ENCODE results near the gene ZNF775.

The ZNF775 gene

DNA sequence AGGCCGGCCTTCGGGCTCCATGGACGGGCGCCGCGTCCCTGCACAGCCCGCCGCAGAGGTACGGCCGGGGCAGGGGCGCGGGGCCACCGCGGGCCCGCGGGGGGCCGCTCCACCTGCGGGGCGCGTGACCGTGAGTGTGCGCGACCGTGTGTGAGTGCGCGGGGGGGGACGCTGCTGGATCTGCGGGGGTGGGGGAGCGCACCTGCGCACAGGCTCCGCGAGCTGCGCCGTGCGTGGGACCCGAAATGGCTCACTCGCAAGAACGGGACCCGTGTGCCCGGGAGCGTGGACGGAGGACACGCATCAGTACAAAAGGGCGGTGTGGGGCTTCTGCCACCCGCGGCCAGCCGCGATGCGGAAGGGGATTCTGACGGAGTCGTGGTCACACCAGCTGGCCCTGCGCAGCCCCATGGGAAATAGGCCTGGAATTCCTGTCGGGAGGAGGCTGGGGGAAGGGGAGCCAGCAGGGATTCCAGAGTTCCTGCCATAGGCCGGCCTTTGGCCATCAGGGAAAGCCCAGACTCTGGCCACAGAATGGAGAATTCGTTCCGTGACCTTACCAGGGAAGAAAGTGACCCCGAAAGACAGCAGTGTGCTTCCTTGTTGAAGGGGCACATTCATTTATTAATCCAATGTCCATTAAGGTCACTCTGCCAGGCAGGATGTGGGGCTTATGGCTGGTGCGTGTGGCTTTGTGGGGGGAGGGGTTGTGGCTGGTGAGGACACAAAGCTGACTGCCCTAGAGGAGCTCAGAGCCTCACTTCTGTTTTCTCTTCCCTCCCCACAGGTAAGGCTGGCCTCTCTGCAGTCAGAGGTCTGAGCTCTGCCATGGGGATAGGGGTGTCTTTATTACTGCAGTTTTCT, 10.0 kb upstream of the ZNF775 start:
- Mint-ChIP-seq H3K9me3 (no peaks in the 10 kb centered on the region), H3K4me1 (ENCODE audit: low read depth) (peaks cover 57% of the 10 kb centered on the region), H3K36me3 (ENCODE audit: low read depth) (peaks cover 55% of the 10 kb centered on the region), H3K4me3 (peak overlapping the region; percentile 93), H3K27ac (peak overlapping the region; percentile 94), H3K27me3 (no peaks in the 10 kb centered on the region)
- intact Hi-C loops (cut with micrococcal nuclease): loop anchor here (1.0 kb wide), 1 partner anchor 9 kb away; no protein-coding TSS in a partner anchor

GRCh38 chr7:150369748-150370501, 9.2 kb upstream of the ZNF775 start:
- Mint-ChIP-seq H3K36me3 (ENCODE audit: low read depth) (peaks cover 63% of the 10 kb centered on the region), H3K27ac (peak overlapping the region; percentile 94), H3K9me3 (no peaks in the 10 kb centered on the region), H3K4me3 (peak overlapping the region; percentile 93), H3K4me1 (ENCODE audit: low read depth) (peaks cover 62% of the 10 kb centered on the region), H3K27me3 (no peaks in the 10 kb centered on the region)
- intact Hi-C loops (cut with micrococcal nuclease): loop anchor here (1.0 kb wide), 1 partner anchor 8 kb away; no protein-coding TSS in a partner anchor

DNA sequence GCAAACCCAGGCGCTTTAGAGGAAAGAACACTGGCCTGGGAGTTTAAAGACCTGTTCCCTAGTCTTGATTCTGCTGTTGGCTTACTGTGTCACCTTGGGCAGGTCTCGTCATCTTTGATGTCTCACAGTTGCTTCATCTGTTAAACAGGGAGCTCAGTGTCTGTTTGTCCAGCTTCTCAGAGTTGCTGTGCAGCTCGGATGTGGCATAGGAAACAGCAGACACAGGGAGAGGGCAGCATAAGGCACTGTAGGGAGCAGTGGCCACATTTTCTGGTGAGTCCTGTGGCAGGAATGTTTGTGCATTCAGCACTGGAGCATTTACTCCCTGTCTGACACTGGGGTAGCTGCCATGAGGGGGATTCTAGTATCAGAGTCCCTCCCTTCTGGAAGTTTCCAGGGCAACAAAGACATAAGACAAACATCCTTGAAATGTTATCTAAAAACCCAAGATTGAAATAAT, 8.5 kb upstream of the ZNF775 start:
- Mint-ChIP-seq H3K27ac (no peak overlapping the region), H3K4me3 (no peak overlapping the region), H3K27me3 (no peaks in the 10 kb centered on the region), H3K9me3 (no peaks in the 10 kb centered on the region), H3K4me1 (ENCODE audit: low read depth) (peaks cover 55% of the 10 kb centered on the region), H3K36me3 (ENCODE audit: low read depth) (peaks cover 63% of the 10 kb centered on the region)
- intact Hi-C loops (cut with micrococcal nuclease): no loop called here

DNA sequence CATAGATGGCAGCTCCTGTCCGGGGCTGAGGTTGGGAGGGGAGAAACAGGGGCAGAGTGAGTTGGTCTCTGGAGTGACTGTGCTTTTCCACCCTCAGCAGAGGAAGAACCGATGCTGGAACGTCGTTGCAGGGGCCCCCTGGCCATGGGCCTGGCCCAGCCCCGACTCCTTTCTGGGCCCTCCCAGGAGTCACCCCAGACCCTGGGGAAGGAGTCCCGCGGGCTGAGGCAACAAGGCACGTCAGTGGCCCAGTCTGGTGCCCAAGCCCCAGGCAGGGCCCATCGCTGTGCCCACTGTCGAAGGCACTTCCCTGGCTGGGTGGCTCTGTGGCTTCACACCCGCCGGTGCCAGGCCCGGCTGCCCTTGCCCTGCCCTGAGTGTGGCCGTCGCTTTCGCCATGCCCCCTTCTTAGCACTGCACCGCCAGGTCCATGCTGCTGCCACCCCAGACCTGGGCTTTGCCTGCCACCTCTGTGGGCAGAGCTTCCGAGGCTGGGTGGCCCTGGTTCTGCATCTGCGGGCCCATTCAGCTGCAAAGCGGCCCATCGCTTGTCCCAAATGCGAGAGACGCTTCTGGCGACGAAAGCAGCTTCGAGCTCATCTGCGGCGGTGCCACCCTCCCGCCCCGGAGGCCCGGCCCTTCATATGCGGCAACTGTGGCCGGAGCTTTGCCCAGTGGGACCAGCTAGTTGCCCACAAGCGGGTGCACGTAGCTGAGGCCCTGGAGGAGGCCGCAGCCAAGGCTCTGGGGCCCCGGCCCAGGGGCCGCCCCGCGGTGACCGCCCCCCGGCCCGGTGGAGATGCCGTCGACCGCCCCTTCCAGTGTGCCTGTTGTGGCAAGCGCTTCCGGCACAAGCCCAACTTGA, 7.8 kb upstream of the ZNF775 start:
- Mint-ChIP-seq H3K4me1 (ENCODE audit: low read depth) (peaks cover 55% of the 10 kb centered on the region), H3K27ac (no peak overlapping the region), H3K27me3 (no peaks in the 10 kb centered on the region), H3K36me3 (ENCODE audit: low read depth) (peaks cover 63% of the 10 kb centered on the region), H3K9me3 (no peaks in the 10 kb centered on the region), H3K4me3 (no peak overlapping the region)
- intact Hi-C loops (cut with micrococcal nuclease): no loop called here

- Mint-ChIP-seq H3K36me3 (ENCODE audit: low read depth) (peaks cover 63% of the 10 kb centered on the region), H3K4me3 (no peak overlapping the region), H3K4me1 (ENCODE audit: low read depth) (peaks cover 60% of the 10 kb centered on the region), H3K9me3 (no peaks in the 10 kb centered on the region), H3K27me3 (no peaks in the 10 kb centered on the region), H3K27ac (no peak overlapping the region)
- intact Hi-C loops (cut with micrococcal nuclease): no loop called here
These were observed 7.2 kb upstream of the ZNF775 start for GRCh38 chr7:150371996-150372270.

- Mint-ChIP-seq H3K9me3 (no peaks in the 10 kb centered on the region), H3K4me3 (no peak overlapping the region), H3K36me3 (ENCODE audit: low read depth) (peaks cover 63% of the 10 kb centered on the region), H3K4me1 (ENCODE audit: low read depth) (peaks cover 65% of the 10 kb centered on the region), H3K27me3 (no peaks in the 10 kb centered on the region), H3K27ac (no peak overlapping the region)
- intact Hi-C loops (cut with micrococcal nuclease): no loop called here
These were observed 6.7 kb upstream of the ZNF775 start for GRCh38 chr7:150372271-150373048.

- Mint-ChIP-seq H3K36me3 (ENCODE audit: low read depth) (peaks cover 63% of the 10 kb centered on the region), H3K9me3 (no peaks in the 10 kb centered on the region), H3K27me3 (no peaks in the 10 kb centered on the region), H3K27ac (no peak overlapping the region), H3K4me1 (ENCODE audit: low read depth) (peaks cover 73% of the 10 kb centered on the region), H3K4me3 (no peak overlapping the region)
- intact Hi-C loops (cut with micrococcal nuclease): no loop called here
These were observed 5.9 kb upstream of the ZNF775 start for GRCh38 chr7:150373049-150373801.

GRCh38 chr7:150374026-150374425, 5.1 kb upstream of the ZNF775 start:
- Mint-ChIP-seq H3K4me1 (ENCODE audit: low read depth) (peaks cover 74% of the 10 kb centered on the region), H3K36me3 (ENCODE audit: low read depth) (peaks cover 59% of the 10 kb centered on the region), H3K27ac (peak overlapping the region; percentile 66), H3K9me3 (no peaks in the 10 kb centered on the region), H3K27me3 (no peaks in the 10 kb centered on the region), H3K4me3 (no peak overlapping the region)
- intact Hi-C loops (cut with micrococcal nuclease): no loop called here

DNA sequence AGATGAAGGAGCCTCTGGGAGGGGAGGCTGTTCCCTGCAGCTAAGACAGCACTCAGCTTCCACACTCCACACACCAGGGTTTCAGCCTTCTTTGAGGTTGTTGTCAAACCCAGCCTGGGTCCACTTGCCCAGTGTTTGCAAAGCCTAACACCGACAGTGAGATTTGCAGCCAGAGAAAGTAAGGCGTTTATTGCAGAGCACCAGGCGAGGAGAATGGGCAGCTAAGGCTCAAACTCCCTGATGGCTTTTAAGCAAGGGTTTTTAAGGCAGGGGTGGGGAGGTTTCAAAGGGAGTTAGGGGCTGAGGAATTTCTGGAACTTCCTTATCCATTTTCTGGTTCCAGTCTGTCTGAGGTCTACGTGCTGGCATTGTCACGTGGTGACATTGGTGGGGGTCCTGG, 4.7 kb upstream of the ZNF775 start:
- Mint-ChIP-seq H3K4me3 (no peak overlapping the region), H3K4me1 (ENCODE audit: low read depth) (peaks cover 70% of the 10 kb centered on the region), H3K27ac (peak overlapping the region; percentile 66), H3K27me3 (no peaks in the 10 kb centered on the region), H3K36me3 (ENCODE audit: low read depth) (peaks cover 55% of the 10 kb centered on the region), H3K9me3 (no peaks in the 10 kb centered on the region)
- intact Hi-C loops (cut with micrococcal nuclease): no loop called here

DNA sequence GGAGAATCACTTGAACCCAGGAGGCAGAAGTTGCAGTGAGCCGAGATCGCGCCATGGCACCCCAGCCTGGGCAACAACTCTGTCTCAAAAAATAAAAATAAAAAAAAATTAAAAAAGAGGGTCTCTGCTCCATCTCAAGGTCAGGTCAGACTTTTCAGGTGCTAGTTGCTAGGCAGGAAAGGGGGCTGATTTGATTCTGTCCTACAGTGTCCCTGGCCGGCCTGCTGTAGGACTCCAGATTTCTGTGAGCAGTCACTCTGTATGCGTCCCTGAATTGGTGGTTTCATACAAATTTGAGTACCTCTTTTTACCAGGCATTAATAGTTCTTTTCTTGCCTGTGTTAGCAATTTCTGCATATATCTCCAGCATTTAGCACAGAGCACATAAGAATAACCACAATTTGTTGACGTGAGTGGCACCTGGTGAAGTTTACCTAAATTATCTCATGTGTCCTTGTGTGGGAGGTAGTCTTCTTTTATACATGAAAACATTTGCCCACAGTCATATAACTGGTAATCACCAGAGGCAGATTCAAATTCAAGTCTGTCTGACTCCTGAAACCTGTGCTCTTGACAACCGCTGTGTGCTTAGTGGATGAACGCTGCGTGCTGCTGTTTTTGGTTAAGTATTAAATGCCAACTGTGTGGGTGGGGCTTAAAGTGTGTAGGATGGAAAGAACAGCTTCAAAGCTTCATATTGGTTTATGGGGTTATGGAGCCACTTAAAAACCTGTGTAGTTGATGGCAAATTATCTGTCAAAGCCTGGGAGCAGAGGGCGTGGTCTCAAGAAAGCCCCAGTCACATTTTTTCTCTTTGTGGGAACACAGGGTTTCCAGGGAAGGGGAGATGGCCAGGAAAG, 3.2 kb upstream of the ZNF775 start:
- Mint-ChIP-seq H3K4me1 (ENCODE audit: low read depth) (peaks cover 70% of the 10 kb centered on the region), H3K4me3 (no peak overlapping the region)
- intact Hi-C loops (cut with micrococcal nuclease): no loop called here

DNA sequence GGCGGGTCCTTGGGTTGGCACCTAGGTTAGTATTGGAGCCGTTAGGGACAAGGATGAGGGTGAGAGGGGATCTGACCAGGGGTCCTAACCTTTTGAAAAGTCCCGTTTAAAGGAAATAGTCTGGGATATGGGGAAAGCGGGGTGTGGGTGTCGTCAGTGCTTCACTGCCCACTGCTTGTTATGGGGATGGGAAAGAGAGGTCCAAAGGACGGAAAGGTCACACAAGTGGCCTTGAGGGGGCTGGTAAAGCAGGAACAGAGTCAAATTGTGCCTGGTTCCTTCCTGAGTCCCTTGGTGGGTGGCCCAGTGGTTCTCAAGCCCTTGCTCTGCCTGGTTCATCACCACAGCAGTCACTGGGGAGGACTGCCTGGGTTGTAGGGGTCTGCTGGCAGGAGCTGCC, 2.6 kb upstream of the ZNF775 start:
- H3K4me1 Mint-ChIP-seq (ENCODE audit: low read depth): peaks cover 73% of the 10 kb centered on the region
- intact Hi-C loops (cut with micrococcal nuclease): no loop called here
- H3K9me3 Mint-ChIP-seq: no peaks in the 10 kb centered on the region
- peaks cover 42% of the 10 kb centered on the region for H3K36me3 Mint-ChIP-seq (ENCODE audit: low read depth)
- no peaks in the 10 kb centered on the region for H3K27me3 Mint-ChIP-seq
- H3K4me3 Mint-ChIP-seq: no peak overlapping the region
- peak overlapping the region; percentile 88 for H3K27ac Mint-ChIP-seq

More for the DNA sequence above, 3.2 kb upstream of the ZNF775 start:
- no peaks in the 10 kb centered on the region for H3K27me3 Mint-ChIP-seq
- peak overlapping the region; percentile 88 for H3K27ac Mint-ChIP-seq
- H3K36me3 Mint-ChIP-seq (ENCODE audit: low read depth): peaks cover 46% of the 10 kb centered on the region
- no peaks in the 10 kb centered on the region for H3K9me3 Mint-ChIP-seq

GRCh38 chr7:150377196-150377595, 1.9 kb upstream of the ZNF775 start:
- Mint-ChIP-seq H3K9me3 (no peaks in the 10 kb centered on the region), H3K36me3 (ENCODE audit: low read depth) (peaks cover 42% of the 10 kb centered on the region), H3K4me3 (no peak overlapping the region), H3K4me1 (ENCODE audit: low read depth) (peaks cover 80% of the 10 kb centered on the region), H3K27ac (peak overlapping the region; percentile 88), H3K27me3 (no peaks in the 10 kb centered on the region)
- intact Hi-C loops (cut with micrococcal nuclease): no loop called here
